Right lobe of liver (tissue), 4 donors: ENCODE data around the gene ARHGAP27.
"Not testable (repeated sequence)": the region's sequence is repeated elsewhere in the genome, so short reads cannot be mapped to it uniquely, and the experiment has no call there.

Source experiments
- POLR2A ChIP-seq: fragments of 450-650 bp; IDR thresholded peaks from one replicate; pipeline ENCODE4 v1.6.1; 2017; ENCODE audit warnings: antibody characterized with exemption, mild to moderate bottlenecking
- TF ChIP-seq, protein P1 (sequence below), 4 donors: fragments of 200-600 bp in 3 of 4; fragments of 450-650 bp in 1 of 4; IDR thresholded peaks; one replicate each; pipeline versions ENCODE4 v1.5.1 to v1.8.0; 2016 to 2022; ENCODE audit warnings: antibody characterized with exemption in 4 of 4, mild to moderate bottlenecking in 2 of 4
- donor health status: DM: no; HTN: no; CAD: no.
- donor health status: DM: no; HTN: no; CAD: no.
- donor health status: DM: no; HTN: yes; CAD: no.

- TF ChIP-seq, protein P1, sequence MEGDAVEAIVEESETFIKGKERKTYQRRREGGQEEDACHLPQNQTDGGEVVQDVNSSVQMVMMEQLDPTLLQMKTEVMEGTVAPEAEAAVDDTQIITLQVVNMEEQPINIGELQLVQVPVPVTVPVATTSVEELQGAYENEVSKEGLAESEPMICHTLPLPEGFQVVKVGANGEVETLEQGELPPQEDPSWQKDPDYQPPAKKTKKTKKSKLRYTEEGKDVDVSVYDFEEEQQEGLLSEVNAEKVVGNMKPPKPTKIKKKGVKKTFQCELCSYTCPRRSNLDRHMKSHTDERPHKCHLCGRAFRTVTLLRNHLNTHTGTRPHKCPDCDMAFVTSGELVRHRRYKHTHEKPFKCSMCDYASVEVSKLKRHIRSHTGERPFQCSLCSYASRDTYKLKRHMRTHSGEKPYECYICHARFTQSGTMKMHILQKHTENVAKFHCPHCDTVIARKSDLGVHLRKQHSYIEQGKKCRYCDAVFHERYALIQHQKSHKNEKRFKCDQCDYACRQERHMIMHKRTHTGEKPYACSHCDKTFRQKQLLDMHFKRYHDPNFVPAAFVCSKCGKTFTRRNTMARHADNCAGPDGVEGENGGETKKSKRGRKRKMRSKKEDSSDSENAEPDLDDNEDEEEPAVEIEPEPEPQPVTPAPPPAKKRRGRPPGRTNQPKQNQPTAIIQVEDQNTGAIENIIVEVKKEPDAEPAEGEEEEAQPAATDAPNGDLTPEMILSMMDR (IDR thresholded peaks at IDR 0.05), result not testable (repeated sequence)
- TF ChIP-seq POLR2A, result not testable (repeated sequence)
These were observed 15.4 kb upstream of the ARHGAP27 start for GRCh38 chr17:45448066-45448465.
